GM03348 (cell line): ENCODE results near the gene FRMD1.

Experiments
- DNase-seq: peaks from one replicate; pipeline ENCODE4 v3.0.0; 2012; ENCODE audit warnings: low spot score

FRMD1 gene

DNA sequence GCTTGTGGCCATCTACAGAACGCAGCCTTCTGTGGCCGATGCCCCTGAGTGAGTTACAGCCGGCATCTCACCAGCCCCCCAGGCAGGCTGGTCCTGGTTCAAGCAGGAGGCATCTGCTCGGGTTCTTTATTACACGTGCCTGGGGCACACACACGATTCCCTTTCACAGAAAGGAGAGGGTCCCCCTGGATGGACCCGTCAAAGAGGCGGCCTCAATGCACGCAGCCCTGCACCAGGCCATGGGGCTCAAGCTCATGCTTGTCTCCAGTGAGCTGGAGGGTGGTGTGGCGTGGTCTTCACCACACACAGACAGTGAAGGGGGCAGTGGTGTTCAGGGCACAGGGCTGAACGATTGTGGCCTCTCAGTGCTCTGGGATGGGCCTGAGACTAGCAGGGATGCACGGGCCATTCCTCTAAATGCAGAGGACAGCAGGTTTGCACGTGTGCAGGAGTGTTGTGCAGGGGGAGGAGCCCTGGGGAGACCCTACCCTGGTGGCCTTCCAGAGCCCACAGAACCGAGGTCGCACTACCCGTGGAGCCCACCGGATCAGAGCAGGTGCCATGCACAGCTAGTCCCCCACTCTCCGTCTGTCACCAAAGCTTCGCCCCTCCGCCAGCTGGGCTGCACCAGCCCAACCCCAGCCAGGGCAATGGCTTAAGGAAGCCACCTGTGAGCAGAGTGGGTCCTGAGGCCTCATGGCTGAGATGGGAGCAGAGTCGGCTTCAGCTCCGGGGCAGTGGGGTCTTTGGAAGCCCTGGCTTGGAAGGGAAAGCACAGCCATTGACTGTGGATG lies 23.1 kb downstream of the FRMD1 start:
- DNase-seq: no peak

- DNase-seq: no peak
These were observed 24.0 kb downstream of the FRMD1 start for GRCh38 chr6:168054765-168055560.

DNA sequence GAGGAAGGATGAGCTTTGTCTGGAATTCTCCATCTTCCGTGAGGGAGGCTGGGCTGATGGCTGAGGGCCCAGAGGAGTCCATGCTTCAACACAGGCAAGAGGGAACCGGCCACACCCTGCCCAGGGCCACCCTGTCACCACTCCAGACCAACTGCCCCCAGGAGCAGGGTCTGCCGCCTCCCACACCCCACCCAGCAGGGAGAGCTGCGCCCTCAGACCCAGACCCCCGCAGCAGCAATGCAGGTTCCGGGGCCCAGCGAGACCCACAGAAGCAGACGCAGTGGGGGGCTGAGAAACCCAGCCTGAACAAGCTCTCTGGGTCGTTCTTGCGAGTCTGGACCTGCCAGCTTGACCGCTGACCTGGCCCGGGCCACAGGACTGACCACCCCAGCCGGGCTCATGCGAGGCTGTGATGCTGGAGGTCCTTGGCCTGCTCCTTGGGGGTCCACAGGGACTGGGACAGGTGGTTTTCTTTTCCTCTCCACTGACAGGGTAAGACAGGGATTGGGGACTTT lies 25.0 kb downstream of the FRMD1 start:
- no peak for DNase-seq

- no peak for DNase-seq
These were observed 25.7 kb downstream of the FRMD1 start for GRCh38 chr6:168053086-168053956.

GRCh38 chr6:168052291-168052891 lies 26.6 kb downstream of the FRMD1 start:
- no peak for DNase-seq

DNA sequence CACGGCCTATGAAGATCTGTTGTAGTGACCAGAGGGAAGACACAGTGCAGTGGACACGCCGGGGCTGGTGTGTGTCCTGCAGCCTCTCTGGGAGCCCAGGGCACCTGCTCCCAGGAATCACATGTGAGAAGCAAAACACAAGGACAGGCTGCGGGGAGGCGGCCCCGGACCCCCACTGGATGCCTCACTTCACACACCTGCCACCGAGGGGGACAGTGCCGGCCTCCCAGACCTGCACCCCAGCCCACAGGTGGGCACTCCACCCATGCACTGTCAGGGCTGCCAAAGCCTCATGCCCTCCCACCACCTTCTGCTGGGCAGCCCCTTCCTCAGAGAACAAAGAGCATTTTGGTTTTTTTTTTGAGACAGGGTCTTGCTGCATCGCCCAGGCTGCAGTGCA lies 27.4 kb downstream of the FRMD1 start:
- no peak for DNase-seq

- DNase-seq: no peak
These were observed 28.0 kb downstream of the FRMD1 start for GRCh38 chr6:168050881-168051586.

DNA sequence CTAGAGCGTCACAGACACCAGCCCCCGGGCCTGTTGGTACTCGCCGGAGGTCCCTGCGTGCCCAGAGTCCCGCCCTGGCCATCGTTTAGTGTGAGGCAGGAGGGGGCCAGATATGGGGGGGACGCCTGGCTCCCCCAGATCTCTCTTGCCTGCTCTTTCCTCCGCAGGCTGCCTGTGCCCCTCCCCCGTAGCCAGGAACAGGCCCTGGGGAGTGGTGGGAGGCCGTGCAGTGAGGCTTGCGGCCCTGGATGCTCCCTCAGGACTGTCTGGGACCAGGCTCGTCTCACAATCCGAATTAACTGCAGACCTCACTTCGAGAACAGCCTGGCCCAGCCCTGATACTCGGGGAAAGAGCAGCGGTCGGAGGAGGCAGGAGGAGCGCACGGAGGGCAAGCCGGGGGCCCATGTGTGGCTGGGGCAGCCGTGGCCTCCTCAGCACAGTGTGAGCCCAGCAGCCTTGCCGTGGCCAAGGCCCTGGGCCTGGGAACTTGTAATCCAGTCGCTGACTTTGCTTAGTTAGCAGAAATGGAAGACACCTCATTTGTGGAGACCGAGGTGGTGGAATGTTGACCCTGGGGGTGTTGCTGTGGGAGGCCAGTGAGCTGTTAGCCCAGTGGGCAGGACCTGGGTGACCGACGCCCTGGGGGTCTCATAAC lies 28.7 kb downstream of the FRMD1 start:
- no peak for DNase-seq

DNA sequence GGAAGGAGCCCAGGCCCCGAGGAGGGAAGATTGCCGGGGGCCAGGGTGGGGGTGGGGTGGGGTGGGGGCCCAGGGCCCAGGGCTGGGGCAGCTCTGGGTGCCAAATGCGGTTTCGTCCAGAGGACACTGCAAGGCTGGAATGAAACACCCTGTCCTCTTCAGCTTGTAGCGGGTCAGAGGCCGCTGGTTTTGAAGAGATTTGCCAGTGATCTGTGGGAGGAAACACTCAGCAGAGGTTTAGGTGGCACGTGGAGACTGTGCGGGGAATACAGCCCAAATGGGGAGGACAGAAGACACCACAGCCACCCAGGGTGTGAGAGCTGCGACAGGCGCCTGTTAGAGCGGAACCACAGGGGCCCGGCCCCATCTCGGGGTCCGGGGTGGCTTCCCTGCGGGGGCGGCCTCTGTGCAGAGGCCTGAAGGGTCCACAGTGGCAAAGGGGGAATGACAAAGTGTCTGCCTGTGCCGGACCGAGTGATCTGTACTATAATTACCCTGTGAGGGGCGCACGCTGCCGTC lies 29.2 kb downstream of the FRMD1 start:
- DNase-seq: no peak

GRCh38 chr6:168049277-168049676 lies 29.7 kb downstream of the FRMD1 start:
- DNase-seq: no peak

- DNase-seq: no peak
These were observed 30.3 kb downstream of the FRMD1 start for GRCh38 chr6:168048724-168049025.

DNA sequence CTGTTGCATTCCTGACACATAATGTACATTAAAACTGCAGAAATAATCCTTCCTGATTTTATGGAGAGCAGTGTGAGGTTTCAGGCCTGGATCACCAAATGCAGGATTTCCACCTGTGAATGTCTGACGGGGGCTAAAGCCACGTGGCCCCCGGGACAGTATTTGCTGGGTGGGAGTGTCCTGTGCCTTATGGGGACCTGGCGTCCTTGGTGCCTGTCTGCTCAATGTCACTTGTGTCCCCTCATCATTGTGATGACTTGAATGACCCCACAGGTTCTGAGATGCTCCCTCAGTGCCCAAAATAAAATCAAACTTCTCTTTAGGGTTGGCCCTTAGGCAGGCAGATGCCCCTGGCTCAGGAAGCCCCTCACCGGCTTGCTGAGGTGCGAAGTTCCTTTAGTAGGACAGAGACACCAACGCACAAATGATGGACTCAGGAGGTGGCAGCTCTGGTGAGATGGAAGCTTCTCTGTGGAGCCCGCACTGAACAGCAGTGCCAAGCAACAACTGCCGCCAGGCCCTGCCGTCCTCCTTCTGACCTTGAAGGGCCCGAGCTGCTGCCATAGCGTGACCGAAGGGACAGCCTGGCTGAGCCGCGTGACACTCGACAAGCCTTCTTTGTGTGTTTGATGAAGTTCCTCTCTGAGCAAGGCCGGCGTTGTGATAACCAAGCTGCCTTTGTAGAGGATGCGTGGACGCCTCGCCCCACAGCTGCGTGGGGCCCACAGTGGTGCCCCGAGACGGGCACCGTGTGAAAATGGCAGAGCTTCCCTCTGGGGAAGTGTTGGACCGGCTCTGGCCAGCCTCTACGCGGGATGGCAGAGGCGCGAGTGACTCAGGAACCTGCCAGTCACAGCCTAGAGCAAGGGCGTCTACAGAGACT lies 30.9 kb downstream of the FRMD1 start:
- DNase-seq: no peak

- DNase-seq: no peak
These were observed 32.3 kb downstream of the FRMD1 start for GRCh38 chr6:168046696-168047095.

DNA sequence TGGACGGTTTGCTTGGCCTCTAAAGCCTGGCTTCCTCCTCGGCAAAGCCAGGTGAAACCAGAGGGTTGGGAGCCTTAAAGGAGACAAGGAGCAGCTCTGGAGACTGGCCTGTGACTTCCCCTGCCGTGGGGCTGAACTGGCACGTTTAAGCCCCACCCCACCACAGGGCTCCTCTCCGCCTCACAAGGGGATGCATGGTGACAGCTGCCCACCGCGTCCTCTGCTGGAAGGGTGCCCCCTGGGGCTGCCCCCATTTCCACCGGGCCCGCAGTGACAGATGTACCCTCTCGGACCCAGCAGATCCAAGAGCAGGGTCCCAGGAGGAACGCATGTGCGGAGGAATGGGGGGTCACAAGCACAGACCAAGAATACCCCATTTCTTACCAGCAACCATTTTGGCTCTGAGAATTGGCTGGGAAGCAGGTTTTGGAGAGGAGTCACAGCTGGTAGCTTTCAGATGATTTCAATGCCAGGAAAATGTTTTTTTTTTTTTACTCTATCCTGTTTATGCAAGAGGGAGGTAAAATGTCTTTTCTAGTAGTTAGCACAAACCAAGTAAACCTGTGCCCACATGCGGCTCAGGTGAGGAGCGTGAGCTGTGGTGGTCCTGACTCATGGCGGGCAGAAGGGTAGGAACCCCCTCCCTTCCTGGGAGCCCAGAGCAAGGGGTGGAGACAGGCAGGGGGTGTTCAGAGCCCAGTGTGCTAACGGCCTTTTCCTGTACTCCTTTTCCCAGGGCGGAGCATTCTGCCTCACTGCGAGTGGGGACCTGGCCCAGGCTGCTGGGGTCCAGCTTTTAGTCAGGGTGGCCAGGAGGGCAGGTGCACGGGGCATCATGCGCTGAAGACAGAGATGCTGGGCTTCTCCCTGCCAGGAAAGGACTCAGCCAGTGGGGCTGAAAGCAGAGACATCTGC lies 33.0 kb downstream of the FRMD1 start:
- no peak for DNase-seq

- no peak for DNase-seq
These were observed 33.8 kb downstream of the FRMD1 start for GRCh38 chr6:168045141-168045691.

GRCh38 chr6:168044521-168045130 lies 34.4 kb downstream of the FRMD1 start:
- no peak for DNase-seq

GRCh38 chr6:168043848-168044415 lies 35.1 kb downstream of the FRMD1 start:
- DNase-seq: no peak
